Kasumi-1 (cell line): ENCODE results near the gene DMRT3.
A peak's percentile ranks its signal among the peaks of the same experiment; 100 is the strongest.

Experiments
- DNase-seq, 2 experiments: peaks; one replicate each; lab custom pipeline; 2025; lab: John Stamatoyannopoulos, UW

Gene DMRT3

GRCh38 chr9:976258-976942 lies at the start of gene DMRT3:
Gene DMRT3 (plus strand): TSS chr9:976655. CDS start chr9:977002, 347 bp downstream.
- no peak for DNase-seq

GRCh38 chr9:926976-927375 lies 49.5 kb upstream of the DMRT3 start:
- DNase-seq: no peak

- DNase-seq: peak in 1 of 2 experiments; percentile 9
These were observed 48.0 kb upstream of the DMRT3 start for GRCh38 chr9:928363-929042.

GRCh38 chr9:929719-930118 lies 46.7 kb upstream of the DMRT3 start:
- DNase-seq: no peak

GRCh38 chr9:933356-933755 lies 43.1 kb upstream of the DMRT3 start:
- DNase-seq: no peak

GRCh38 chr9:935348-935965 lies 41.0 kb upstream of the DMRT3 start:
- no peak for DNase-seq

- no peak for DNase-seq
These were observed 33.5 kb upstream of the DMRT3 start for GRCh38 chr9:942805-943580.

GRCh38 chr9:947985-948384 lies 28.5 kb upstream of the DMRT3 start:
- DNase-seq: no peak

GRCh38 chr9:948497-948896 lies 28.0 kb upstream of the DMRT3 start:
- DNase-seq: no peak

- no peak for DNase-seq
These were observed 26.3 kb upstream of the DMRT3 start for GRCh38 chr9:950139-950538.

GRCh38 chr9:952546-952945 lies 23.9 kb upstream of the DMRT3 start:
- DNase-seq: no peak

- DNase-seq: no peak
These were observed 17.4 kb upstream of the DMRT3 start for GRCh38 chr9:959105-959504.

- no peak for DNase-seq
These were observed 16.5 kb upstream of the DMRT3 start for GRCh38 chr9:959914-960313.

GRCh38 chr9:962023-962422 lies 14.4 kb upstream of the DMRT3 start:
- no peak for DNase-seq

- no peak for DNase-seq
These were observed 11.0 kb upstream of the DMRT3 start for GRCh38 chr9:965497-965896.

- DNase-seq: peak in 1 of 2 experiments; percentile 5
These were observed 9.6 kb upstream of the DMRT3 start for GRCh38 chr9:966870-967269.

GRCh38 chr9:967436-967835 lies 9.0 kb upstream of the DMRT3 start:
- DNase-seq: no peak

- DNase-seq: no peak
These were observed 8.4 kb upstream of the DMRT3 start for GRCh38 chr9:967903-968641.

- no peak for DNase-seq
These were observed 6.9 kb upstream of the DMRT3 start for GRCh38 chr9:969310-970150.

GRCh38 chr9:970151-970996 lies 6.1 kb upstream of the DMRT3 start:
- DNase-seq: no peak
